SU-DHL-6 (cell line): ENCODE measurements around the gene CDKL4.

Experiments used
- CTCF ChIP-seq: fragments of 200-600 bp; sonication (generic); IDR thresholded peaks from one replicate; pipeline ENCODE4 v1.5.1; 2017; ENCODE audit warnings: antibody characterized with exemption, mild to moderate bottlenecking, low read length, moderate library complexity; ENCODE audit not compliant: insufficient read depth, poor library complexity, severe bottlenecking
- EZH2phosphoT487 ChIP-seq: fragments of 200-600 bp; sonication (generic), shearing (Covaris generic); conservative IDR thresholded peaks from 2 replicates; pipeline ENCODE4 v1.6.1; 2018; ENCODE audit warnings: mild to moderate bottlenecking, antibody characterized with exemption, low read length, moderate library complexity, mixed read lengths

DNA sequence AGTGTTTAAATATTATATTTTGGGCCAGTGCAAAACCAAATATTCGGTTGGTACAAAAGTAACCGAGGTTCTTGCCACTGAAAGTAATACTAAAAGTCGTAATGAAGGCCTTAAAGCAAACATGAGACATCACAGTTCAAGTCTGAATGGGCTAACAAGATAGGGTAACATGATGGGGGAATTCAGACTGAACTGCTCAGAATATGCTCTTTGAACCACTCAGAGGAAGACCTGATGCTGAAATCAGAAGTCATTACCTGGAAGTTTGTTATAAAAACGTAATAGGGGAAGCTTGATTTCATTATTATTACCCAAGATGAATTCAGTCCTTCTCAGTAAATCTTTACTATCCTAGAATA is 26.6 kb downstream of the CDKL4 start:
- TF ChIP-seq CTCF (no peak), EZH2phosphoT487 (no peak)
